Measurements from ENCODE around the gene ATG13. TPM values are rescaled to one million over a fixed set of nuclear protein-coding genes. Genes with fewer than 3 reads are reported as not detected.

The ATG13 gene
- total and polyA plus RNA-seq, 2 of the 4 experiments (the other 2 are of a cell fraction), result 43.0 to 49.7 TPM

DNA sequence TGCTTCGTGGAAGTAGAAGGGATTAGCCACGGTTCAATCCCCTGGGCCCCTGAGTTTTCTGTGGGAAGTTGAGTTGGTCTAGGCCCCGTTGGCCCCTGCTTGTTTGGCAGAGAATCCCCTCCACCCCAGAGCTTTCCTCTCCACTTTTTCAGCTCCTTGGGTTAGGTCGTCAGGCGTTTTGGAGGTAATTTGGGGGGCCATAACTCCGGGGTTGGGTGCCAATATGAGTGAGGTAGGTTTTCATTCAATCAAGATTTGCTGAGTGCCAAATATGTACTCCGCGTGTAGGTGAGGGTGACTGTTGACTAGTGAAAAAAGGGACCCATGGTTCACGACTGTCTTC is 590 bp downstream of the ATG13 start:
- peaks cover 6% of the 10 kb centered on the region; the same call in 1 of the 2 replicates for H3K9me1 ChIP-seq (ENCODE audit: insufficient read depth, low read length)
- H3K27me3 ChIP-seq (ENCODE audit: control insufficient read depth, insufficient read depth, low read length), result no peaks in the 10 kb centered on the region
- peak overlapping the region; percentile 97 for H2AFZ ChIP-seq (replicated peaks; ENCODE audit: low read length, poor library complexity)
- no peak for DNase-seq
- H4K5ac ChIP-seq (ENCODE audit: low read depth, low read length), result peak overlapping the region; percentile 3
- WGBS, 2 experiments (ENCODE audit: extremely low coverage in 2 of 2, insufficient read length in 1 of 2), result no CpG with 5 or more reads among the region's 9 CpGs
- H3K36me3 ChIP-seq (ENCODE audit: control insufficient read depth, insufficient read depth, low read length), result peaks cover 3% of the 10 kb centered on the region; the same call in 1 of the 2 replicates
- dilution Hi-C loops (cut with HindIII; ENCODE audit: low sequenced_read_pairs, unreplicated experiment), result no loop called here
- in situ Hi-C loops (cut with MboI; ENCODE audit: low sequenced_read_pairs), result no loop called here
- 0 out of 2 replicates have a peak overlapping the region, but pooled peaks have one; percentile 33 for H4K91ac ChIP-seq (ENCODE audit: insufficient read depth, low read depth, low read length)
- no peak overlapping the region for H3K18ac ChIP-seq (ENCODE audit: low read depth, low read length)
- peak overlapping the region; percentile 95 to 98 for H4K8ac ChIP-seq (ENCODE audit: low read depth in 2 of 2, low read length in 2 of 2)
- peak overlapping the region; percentile 69 for H3K4ac ChIP-seq (ENCODE audit: low read depth, low read length)
- peak overlapping the region; percentile 90 for H2AK9ac ChIP-seq (replicated peaks; ENCODE audit: low read depth, low read length, poor library complexity)
- peak overlapping the region; percentile 98 for H3K4me2 ChIP-seq (ENCODE audit: low read depth, low read length)
- peak overlapping the region; percentile 83; the same call in 1 of the 2 replicates for H2AK5ac ChIP-seq (ENCODE audit: low read depth, low read length)
- H4K20me1 ChIP-seq (ENCODE audit: insufficient read depth, low read length), result no peaks in the 10 kb centered on the region
- peak overlapping the region; percentile 97 for H3K14ac ChIP-seq (replicated peaks; ENCODE audit: low read depth, low read length)
- no peak overlapping the region for H2BK20ac ChIP-seq (ENCODE audit: low read depth, low read length)
- peak overlapping the region; percentile 6 for H2BK5ac ChIP-seq (ENCODE audit: low read depth, low read length, poor library complexity, severe bottlenecking)
- H3K56ac ChIP-seq (ENCODE audit: extremely low read depth, insufficient read depth, low read length), result 0 out of 2 replicates have a peak overlapping the region, but pooled peaks have one; percentile 51
- CTCF ChIA-PET, result interaction anchor here (0.6 to 1.3 kb wide), 6 partner anchors 10 to 229 kb away, joined by 3 to 6 read pairs (median 3); no protein-coding TSS in a partner anchor
- no TSS peak for BruUV-seq (replicated peaks)
- peak overlapping the region; percentile 91 for H3K9ac ChIP-seq (ENCODE audit: low read depth, low read length)
- H3K27ac ChIP-seq (ENCODE audit: insufficient read depth, low read length), result peak overlapping the region; percentile 82
- no peak for ATAC-seq (ENCODE audit: low read depth)
- H2BK15ac ChIP-seq (ENCODE audit: low read depth, low read length), result no peak overlapping the region
- peak overlapping the region; percentile 90 for H3K4me3 ChIP-seq (ENCODE audit: insufficient read depth, low read depth, low read length)
- H2BK120ac ChIP-seq (ENCODE audit: low read depth, low read length), result no peak overlapping the region
- TF ChIP-seq RCOR1 (IDR thresholded peaks at IDR 0.05; ENCODE audit: insufficient replicate concordance, low read length) (no peak), CHD1 (IDR thresholded peaks at IDR 0.05; ENCODE audit: low read depth, low read length) (no peak), CEBPB (IDR thresholded peaks at IDR 0.05; ENCODE audit: low read depth, low read length) (no peak), POLR2A (IDR thresholded peaks at IDR 0.05; ENCODE audit: low read depth, low read length) (no peak), NFE2L2 (IDR thresholded peaks at IDR 0.05; ENCODE audit: low read depth, low read length) (no peak), SMC3 (IDR thresholded peaks at IDR 0.05; ENCODE audit: low read depth, low read length) (no peak), MAFK (IDR thresholded peaks at IDR 0.05; ENCODE audit: low read depth, low read length) (no peak), RAD21 (IDR thresholded peaks at IDR 0.05; ENCODE audit: low read length) (no peak), BHLHE40 (IDR thresholded peaks at IDR 0.05; ENCODE audit: low read depth, low read length) (no peak)
- TF ChIP-seq, protein P1, sequence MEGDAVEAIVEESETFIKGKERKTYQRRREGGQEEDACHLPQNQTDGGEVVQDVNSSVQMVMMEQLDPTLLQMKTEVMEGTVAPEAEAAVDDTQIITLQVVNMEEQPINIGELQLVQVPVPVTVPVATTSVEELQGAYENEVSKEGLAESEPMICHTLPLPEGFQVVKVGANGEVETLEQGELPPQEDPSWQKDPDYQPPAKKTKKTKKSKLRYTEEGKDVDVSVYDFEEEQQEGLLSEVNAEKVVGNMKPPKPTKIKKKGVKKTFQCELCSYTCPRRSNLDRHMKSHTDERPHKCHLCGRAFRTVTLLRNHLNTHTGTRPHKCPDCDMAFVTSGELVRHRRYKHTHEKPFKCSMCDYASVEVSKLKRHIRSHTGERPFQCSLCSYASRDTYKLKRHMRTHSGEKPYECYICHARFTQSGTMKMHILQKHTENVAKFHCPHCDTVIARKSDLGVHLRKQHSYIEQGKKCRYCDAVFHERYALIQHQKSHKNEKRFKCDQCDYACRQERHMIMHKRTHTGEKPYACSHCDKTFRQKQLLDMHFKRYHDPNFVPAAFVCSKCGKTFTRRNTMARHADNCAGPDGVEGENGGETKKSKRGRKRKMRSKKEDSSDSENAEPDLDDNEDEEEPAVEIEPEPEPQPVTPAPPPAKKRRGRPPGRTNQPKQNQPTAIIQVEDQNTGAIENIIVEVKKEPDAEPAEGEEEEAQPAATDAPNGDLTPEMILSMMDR (conservative IDR thresholded peaks at IDR 0.05; ENCODE audit: low read depth, low read length), result no peak
- TF ChIP-seq, protein P2, sequence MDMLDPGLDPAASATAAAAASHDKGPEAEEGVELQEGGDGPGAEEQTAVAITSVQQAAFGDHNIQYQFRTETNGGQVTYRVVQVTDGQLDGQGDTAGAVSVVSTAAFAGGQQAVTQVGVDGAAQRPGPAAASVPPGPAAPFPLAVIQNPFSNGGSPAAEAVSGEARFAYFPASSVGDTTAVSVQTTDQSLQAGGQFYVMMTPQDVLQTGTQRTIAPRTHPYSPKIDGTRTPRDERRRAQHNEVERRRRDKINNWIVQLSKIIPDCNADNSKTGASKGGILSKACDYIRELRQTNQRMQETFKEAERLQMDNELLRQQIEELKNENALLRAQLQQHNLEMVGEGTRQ (IDR thresholded peaks at IDR 0.05; ENCODE audit: low read depth, low read length), result no peak
- H3K23ac ChIP-seq (ENCODE audit: low read depth, low read length), result peak overlapping the region; percentile 79; the same call in 1 of the 2 replicates
- peaks cover 5% of the 10 kb centered on the region; the same call in 1 of the 2 replicates for H3K4me1 ChIP-seq (ENCODE audit: control insufficient read depth, insufficient read depth, low read length)
- POLR2A ChIA-PET (ENCODE audit: unreplicated experiment), result no interaction called here
- H3K79me1 ChIP-seq (ENCODE audit: low read depth in 1 of 2, low read length in 2 of 2), result peaks cover 16 to 47% of the 10 kb centered on the region in 2 experiments
- intact Hi-C loops (cut with micrococcal nuclease), result loop anchor here (1.0 kb wide), 1 partner anchor 229 kb away; no protein-coding TSS in a partner anchor
- no peaks in the 10 kb centered on the region for H3K9me3 ChIP-seq (ENCODE audit: control insufficient read depth, insufficient read depth, low read length)

All from IMR-90 (cell line).